Measurements from ENCODE around the gene GRAMD1C.

Gene GRAMD1C

DNA sequence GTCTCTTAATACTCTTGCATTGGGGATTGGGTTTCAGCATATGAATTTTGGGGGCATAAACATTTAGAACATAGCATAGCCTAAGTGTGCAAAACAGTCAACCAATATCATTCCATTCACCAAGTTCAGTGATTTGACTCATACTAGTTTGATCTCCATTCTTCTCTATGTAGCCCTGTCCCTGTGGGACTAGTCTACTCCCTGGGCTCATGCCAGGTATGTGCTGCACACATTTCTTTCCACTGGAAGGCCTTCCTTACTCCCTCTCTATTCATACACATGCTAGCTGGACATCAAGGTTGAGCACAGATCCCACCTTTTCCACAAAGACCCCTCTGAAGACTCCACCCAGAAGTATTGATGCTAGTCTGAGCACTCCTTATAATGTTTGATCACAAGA lies 114.3 kb downstream of the GRAMD1C start:
- no peak for DNase-seq (ENCODE audit: extremely low read depth, low read depth)
- TF ChIP-seq, protein P1, sequence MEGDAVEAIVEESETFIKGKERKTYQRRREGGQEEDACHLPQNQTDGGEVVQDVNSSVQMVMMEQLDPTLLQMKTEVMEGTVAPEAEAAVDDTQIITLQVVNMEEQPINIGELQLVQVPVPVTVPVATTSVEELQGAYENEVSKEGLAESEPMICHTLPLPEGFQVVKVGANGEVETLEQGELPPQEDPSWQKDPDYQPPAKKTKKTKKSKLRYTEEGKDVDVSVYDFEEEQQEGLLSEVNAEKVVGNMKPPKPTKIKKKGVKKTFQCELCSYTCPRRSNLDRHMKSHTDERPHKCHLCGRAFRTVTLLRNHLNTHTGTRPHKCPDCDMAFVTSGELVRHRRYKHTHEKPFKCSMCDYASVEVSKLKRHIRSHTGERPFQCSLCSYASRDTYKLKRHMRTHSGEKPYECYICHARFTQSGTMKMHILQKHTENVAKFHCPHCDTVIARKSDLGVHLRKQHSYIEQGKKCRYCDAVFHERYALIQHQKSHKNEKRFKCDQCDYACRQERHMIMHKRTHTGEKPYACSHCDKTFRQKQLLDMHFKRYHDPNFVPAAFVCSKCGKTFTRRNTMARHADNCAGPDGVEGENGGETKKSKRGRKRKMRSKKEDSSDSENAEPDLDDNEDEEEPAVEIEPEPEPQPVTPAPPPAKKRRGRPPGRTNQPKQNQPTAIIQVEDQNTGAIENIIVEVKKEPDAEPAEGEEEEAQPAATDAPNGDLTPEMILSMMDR (IDR thresholded peaks at IDR 0.05; ENCODE audit: low read depth, low read length), result no peak

DNA sequence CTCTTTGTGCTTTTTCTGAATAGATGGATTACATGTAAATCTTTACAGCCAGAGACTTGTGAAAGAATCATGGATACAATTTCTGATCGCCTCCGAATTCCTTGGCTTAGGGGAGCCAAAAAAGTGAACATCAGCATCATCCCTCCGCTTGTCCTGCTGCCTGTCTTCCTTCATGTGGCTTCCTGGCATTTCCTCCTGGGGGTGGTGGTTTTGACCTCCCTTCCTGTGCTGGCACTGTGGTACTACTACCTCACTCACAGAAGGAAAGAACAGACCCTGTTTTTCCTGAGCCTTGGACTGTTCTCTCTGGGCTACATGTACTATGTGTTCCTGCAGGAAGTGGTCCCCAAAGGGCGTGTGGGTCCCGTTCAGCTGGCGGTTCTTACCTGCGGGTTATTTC lies 115.1 kb downstream of the GRAMD1C start:
- TF ChIP-seq, protein P1 (IDR thresholded peaks at IDR 0.05; ENCODE audit: low read depth, low read length), result no peak
- no peak for DNase-seq (ENCODE audit: extremely low read depth, low read depth)

DNA sequence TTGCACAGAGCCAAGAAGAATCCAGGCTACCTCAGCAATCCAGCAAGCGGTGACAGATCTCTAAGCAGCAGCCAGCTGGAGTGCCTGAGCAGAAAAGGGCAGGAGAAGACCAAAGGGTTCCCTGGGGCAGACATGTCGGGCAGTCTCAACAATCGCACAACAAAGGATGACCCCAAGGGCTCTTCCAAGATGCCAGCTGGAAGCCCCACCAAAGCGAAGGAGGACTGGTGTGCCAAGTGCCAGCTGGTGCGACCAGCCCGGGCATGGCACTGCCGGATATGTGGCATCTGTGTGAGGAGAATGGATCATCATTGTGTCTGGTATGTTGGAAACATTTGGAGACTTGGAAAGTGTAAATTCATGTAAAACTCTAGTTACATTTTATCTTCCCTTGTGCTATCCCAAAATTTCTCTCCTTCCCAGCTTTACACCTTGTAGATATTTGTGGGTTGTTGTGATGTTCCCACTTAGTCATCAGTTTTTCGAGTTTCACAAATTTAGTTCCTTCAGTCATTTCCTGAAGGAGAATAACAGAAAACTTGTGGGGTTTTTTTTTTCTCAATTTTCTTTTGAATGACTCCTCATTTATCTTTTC lies 115.6 kb downstream of the GRAMD1C start:
- TF ChIP-seq, protein P1 (IDR thresholded peaks at IDR 0.05; ENCODE audit: low read depth, low read length), result no peak

DNA sequence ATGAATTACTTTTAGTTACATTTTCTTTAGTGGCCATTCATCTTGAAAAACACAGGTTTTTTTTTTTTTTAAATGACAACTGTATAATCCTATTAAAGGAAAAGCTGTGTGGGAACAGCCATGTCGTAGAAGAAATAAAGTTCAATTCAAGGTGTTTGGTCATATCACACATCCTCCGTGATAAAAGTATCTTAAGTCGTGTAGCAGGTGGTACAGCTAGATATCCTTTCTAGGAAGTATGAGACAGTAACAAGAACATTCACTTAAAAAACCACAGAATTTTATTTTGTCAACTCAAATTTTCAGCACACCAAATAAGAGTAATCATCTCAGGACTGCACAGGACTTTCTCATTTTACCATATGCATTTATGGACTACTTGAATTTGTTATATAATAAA lies 125.3 kb downstream of the GRAMD1C start:
- TF ChIP-seq, protein P1 (IDR thresholded peaks at IDR 0.05; ENCODE audit: low read depth, low read length), result no peak
- DNase-seq (ENCODE audit: extremely low read depth, low read depth), result no peak

More for the DNA sequence above, 115.6 kb downstream of the GRAMD1C start:
- no peak for DNase-seq (ENCODE audit: extremely low read depth, low read depth)

DNA sequence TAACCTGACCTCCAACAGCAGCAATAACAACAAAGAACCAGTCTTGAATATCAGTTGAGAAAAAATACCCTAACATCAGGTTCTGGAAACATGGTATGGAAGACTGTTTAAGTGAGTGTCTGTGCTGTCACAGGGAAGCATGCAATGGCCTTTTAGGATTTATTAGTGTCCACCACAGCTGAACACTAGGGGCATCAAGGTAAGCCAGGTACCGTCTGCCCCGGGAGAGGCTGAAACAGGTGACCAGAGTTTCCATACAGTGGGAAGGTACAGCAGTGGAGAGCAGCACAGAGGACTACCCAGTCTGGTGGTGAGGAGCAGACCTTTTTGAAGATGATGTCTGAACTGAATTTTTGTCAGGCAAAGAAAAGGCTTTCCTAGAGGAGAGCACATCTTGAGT lies 127.6 kb downstream of the GRAMD1C start:
- TF ChIP-seq, protein P1 (IDR thresholded peaks at IDR 0.05; ENCODE audit: low read depth, low read length), result no peak
- no peak for DNase-seq (ENCODE audit: extremely low read depth, low read depth)

DNA sequence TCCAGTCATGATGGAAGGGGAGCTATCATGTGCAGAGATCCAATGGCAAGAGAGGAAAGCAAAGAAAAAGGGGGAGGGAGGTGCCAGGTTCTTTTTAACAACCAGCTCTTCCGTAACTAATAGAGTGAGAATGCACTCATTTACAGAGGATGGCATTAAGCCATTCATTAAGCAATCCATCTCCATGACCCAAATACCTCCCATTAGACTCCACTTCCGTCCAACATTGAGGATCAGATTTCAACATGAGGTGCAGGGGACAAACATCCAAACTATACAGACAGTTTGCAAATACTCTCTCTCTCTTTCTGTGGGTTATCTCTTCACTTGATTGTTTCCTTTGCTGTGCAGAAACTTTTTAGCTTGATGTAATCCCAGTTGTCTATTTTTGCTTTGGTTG lies 130.4 kb downstream of the GRAMD1C start:
- DNase-seq (ENCODE audit: extremely low read depth, low read depth), result no peak
- TF ChIP-seq, protein P1 (IDR thresholded peaks at IDR 0.05; ENCODE audit: low read depth, low read length), result no peak

DNA sequence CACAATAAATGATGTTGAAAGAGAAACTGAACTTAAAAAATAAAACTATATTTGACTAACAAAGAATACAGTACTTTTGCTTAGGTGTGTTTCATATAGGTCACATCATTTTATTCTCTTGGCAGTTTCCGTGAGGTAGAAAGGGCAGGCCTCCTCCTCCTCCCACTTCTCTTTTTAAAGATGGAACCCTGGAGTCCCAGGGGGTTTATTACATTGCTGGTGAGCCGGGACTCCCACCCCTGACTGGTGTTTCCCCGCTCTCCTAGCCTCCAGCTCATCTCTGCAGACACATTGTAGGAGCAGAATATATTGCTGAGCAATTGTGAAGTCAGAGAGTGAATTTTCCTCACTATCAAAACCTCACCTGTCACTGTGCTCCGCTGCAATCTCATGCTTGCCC lies 139.2 kb downstream of the GRAMD1C start:
- TF ChIP-seq, protein P1 (IDR thresholded peaks at IDR 0.05; ENCODE audit: low read depth, low read length), result no peak
- no peak for DNase-seq (ENCODE audit: extremely low read depth, low read depth)

All from AG09319 (cell line).